Stimulated activated CD4-positive, alpha-beta T cell treated with anti-CD3 and anti-CD28 coated beads, Interleukin-2, amount 100 ng/mL, for 4 hours (primary cell): ENCODE measurements around the gene ZNF710.

Experiments
- DNase-seq: peaks from one replicate; pipeline ENCODE4 v3.0.0-alpha.2; 2020; ENCODE audit warnings: low read depth

The ZNF710 gene

GRCh38 chr15:89993349-89993748 is 7.8 kb upstream of the ZNF710 start:
- DNase-seq: no peak

- DNase-seq: no peak
Measured at GRCh38 chr15:89997079-89997478, 4.0 kb upstream of the ZNF710 start.

GRCh38 chr15:89998141-89998661 is 2.9 kb upstream of the ZNF710 start:
- no peak for DNase-seq

- no peak for DNase-seq
Measured at GRCh38 chr15:89998923-89999675, 2.0 kb upstream of the ZNF710 start.

GRCh38 chr15:89999676-90000185 is 1.4 kb upstream of the ZNF710 start:
- DNase-seq: no peak

GRCh38 chr15:90000186-90001001 is 730 bp upstream of the ZNF710 start:
- no peak for DNase-seq

- DNase-seq: peak; percentile 59
Measured at GRCh38 chr15:90001683-90002427, 731 bp downstream of the ZNF710 start.

- DNase-seq: no peak
Measured at GRCh38 chr15:90002428-90002844, 1.3 kb downstream of the ZNF710 start.

GRCh38 chr15:90003736-90004135 is 2.6 kb downstream of the ZNF710 start:
- no peak for DNase-seq

GRCh38 chr15:90004252-90004651 is 3.1 kb downstream of the ZNF710 start:
- DNase-seq: no peak

GRCh38 chr15:90004671-90005070 is 3.5 kb downstream of the ZNF710 start:
- DNase-seq: no peak

GRCh38 chr15:90006217-90007075 is 5.3 kb downstream of the ZNF710 start:
- no peak for DNase-seq

GRCh38 chr15:90007076-90007460 is 5.9 kb downstream of the ZNF710 start:
- DNase-seq: no peak

GRCh38 chr15:90008607-90009006 is 7.5 kb downstream of the ZNF710 start:
- DNase-seq: no peak

GRCh38 chr15:90009301-90010022 is 8.3 kb downstream of the ZNF710 start:
- no peak for DNase-seq

- no peak for DNase-seq
Measured at GRCh38 chr15:90011705-90012104, 10.6 kb downstream of the ZNF710 start.

GRCh38 chr15:90013503-90013937 is 12.4 kb downstream of the ZNF710 start:
- DNase-seq: no peak

- DNase-seq: no peak
Measured at GRCh38 chr15:90015294-90015693, 14.2 kb downstream of the ZNF710 start.

- no peak for DNase-seq
Measured at GRCh38 chr15:90015749-90016148, 14.6 kb downstream of the ZNF710 start.

- DNase-seq: no peak
Measured at GRCh38 chr15:90016721-90017120, 15.6 kb downstream of the ZNF710 start.
